Activated naive CD4-positive, alpha-beta T cell treated with anti-CD3 and anti-CD28 coated beads for 36 hours (primary cell): ENCODE results near the gene RNF14. TPM values are rescaled to one million over a fixed set of nuclear protein-coding genes. Genes with fewer than 3 reads are reported as not detected.

Experiments used
- CTCF ChIA-PET: fragments of 350-600 bp; sonication (Branson Sonifier 250); formaldehyde crosslinking; loops from one replicate; lab custom pipeline; 2021; ENCODE audit warnings: antibody characterized with exemption; lab: Charles Lee
- DNase-seq: peaks from one replicate; pipeline ENCODE4 v3.0.0-alpha.2; 2020
- H3K27ac Mint-ChIP-seq: one replicate; pipeline ENCODE4 v1.8.0; 2021; ENCODE audit warnings: mild to moderate bottlenecking, mixed read lengths
- H3K27me3 Mint-ChIP-seq: one replicate; pipeline ENCODE4 v1.8.0; 2021; ENCODE audit warnings: low read depth, mixed read lengths
- H3K36me3 Mint-ChIP-seq: one replicate; pipeline ENCODE4 v1.8.0; 2021; ENCODE audit warnings: low read depth, mixed read lengths
- H3K4me1 Mint-ChIP-seq: one replicate; pipeline ENCODE4 v1.8.0; 2021; ENCODE audit warnings: low read depth, mixed read lengths
- H3K4me3 Mint-ChIP-seq: one replicate; pipeline ENCODE4 v1.8.0; 2021; ENCODE audit warnings: mild to moderate bottlenecking, moderate library complexity, mixed read lengths
- H3K9me3 Mint-ChIP-seq: one replicate; pipeline ENCODE4 v1.8.0; 2021; ENCODE audit warnings: mixed read lengths
- intact Hi-C: fragments of 100-400 bp; cut with micrococcal nuclease; formaldehyde crosslinking; loops from one replicate; pipeline ENCODE4 v1.15.1; 2023
- total RNA-seq, 2 experiments: library from RNA; stranded (reverse); gene quantifications; one replicate each; pipeline ENCODE4 v1.2.3, GENCODE V29; 2021

The RNF14 gene
- total RNA-seq, 2 experiments from 2014 or later = 29.8 to 35.6 TPM

GRCh38 chr5:141992349-141992963 lies 23.6 kb downstream of the RNF14 start:
- Mint-ChIP-seq H3K27me3 (no peaks in the 10 kb centered on the region), H3K9me3 (no peaks in the 10 kb centered on the region), H3K27ac (peak overlapping the region; percentile 53), H3K4me3 (no peak overlapping the region), H3K4me1 (peaks cover 13% of the 10 kb centered on the region), H3K36me3 (peaks cover 33% of the 10 kb centered on the region)
- DNase-seq = peak; percentile 95
- CTCF ChIA-PET = interaction anchor here (0.5 to 9.4 kb wide), 15 partner anchors 13 to 787 kb away, joined by 3 to 137 read pairs (median 4); partner anchors contain the start of genes GNPDA1 and RNF14
- intact Hi-C loops = loop anchor here (1.0 to 5.0 kb wide), 5 partner anchors 23 to 707 kb away; no protein-coding TSS in a partner anchor

GRCh38 chr5:141994511-141995136 lies 25.7 kb downstream of the RNF14 start:
- Mint-ChIP-seq H3K27ac (no peak overlapping the region), H3K27me3 (no peaks in the 10 kb centered on the region), H3K4me3 (no peak overlapping the region), H3K9me3 (no peaks in the 10 kb centered on the region), H3K4me1 (peaks cover 13% of the 10 kb centered on the region), H3K36me3 (peaks cover 33% of the 10 kb centered on the region)
- intact Hi-C loops = loop anchor here (5.0 kb wide), 1 partner anchor 553 kb away; no protein-coding TSS in a partner anchor
- CTCF ChIA-PET = interaction anchor here (0.9 to 8.8 kb wide), 5 partner anchors 17 to 154 kb away, joined by 3 to 137 read pairs (median 3); partner anchors contain the start of genes GNPDA1 and RNF14
- DNase-seq = no peak

GRCh38 chr5:141995656-141996055 lies 26.8 kb downstream of the RNF14 start:
- CTCF ChIA-PET = interaction anchor here (8.8 kb wide), 1 partner anchor 16 kb away, joined by 137 read pairs; the partner anchor contains the start of gene GNPDA1
- intact Hi-C loops = no loop called here
- Mint-ChIP-seq H3K4me1 (peaks cover 17% of the 10 kb centered on the region), H3K9me3 (no peaks in the 10 kb centered on the region), H3K27me3 (no peaks in the 10 kb centered on the region), H3K36me3 (peaks cover 40% of the 10 kb centered on the region), H3K27ac (no peak overlapping the region), H3K4me3 (no peak overlapping the region)
- no peak for DNase-seq

GRCh38 chr5:141997358-141997960 lies 28.6 kb downstream of the RNF14 start:
- no peak for DNase-seq
- no peaks in the 10 kb centered on the region for H3K9me3 Mint-ChIP-seq
- no peak overlapping the region for H3K4me3 Mint-ChIP-seq
- CTCF ChIA-PET = interaction anchor here (0.7 to 1.0 kb wide), 3 partner anchors 141 to 148 kb away, joined by 3 to 4 read pairs (median 4); no protein-coding TSS in a partner anchor
- no peaks in the 10 kb centered on the region for H3K27me3 Mint-ChIP-seq
- peaks cover 30% of the 10 kb centered on the region for H3K4me1 Mint-ChIP-seq
- no peak overlapping the region for H3K27ac Mint-ChIP-seq
- peaks cover 51% of the 10 kb centered on the region for H3K36me3 Mint-ChIP-seq
- intact Hi-C loops = no loop called here

GRCh38 chr5:142000173-142000572 lies 31.3 kb downstream of the RNF14 start:
- intact Hi-C loops = loop anchor here (2.0 kb wide), 1 partner anchor 15 kb away; no protein-coding TSS in a partner anchor
- H3K36me3 Mint-ChIP-seq = peaks cover 56% of the 10 kb centered on the region
- no peaks in the 10 kb centered on the region for H3K27me3 Mint-ChIP-seq
- CTCF ChIA-PET = interaction anchor here (0.6 to 5.6 kb wide), 15 partner anchors 10 to 188 kb away, joined by 3 to 51 read pairs (median 5); partner anchors contain the start of genes GNPDA1 and RNF14
- DNase-seq = no peak
- H3K4me3 Mint-ChIP-seq = no peak overlapping the region
- peak overlapping the region; percentile 100 for H3K27ac Mint-ChIP-seq
- H3K9me3 Mint-ChIP-seq = no peaks in the 10 kb centered on the region
- H3K4me1 Mint-ChIP-seq = peaks cover 48% of the 10 kb centered on the region

DNA sequence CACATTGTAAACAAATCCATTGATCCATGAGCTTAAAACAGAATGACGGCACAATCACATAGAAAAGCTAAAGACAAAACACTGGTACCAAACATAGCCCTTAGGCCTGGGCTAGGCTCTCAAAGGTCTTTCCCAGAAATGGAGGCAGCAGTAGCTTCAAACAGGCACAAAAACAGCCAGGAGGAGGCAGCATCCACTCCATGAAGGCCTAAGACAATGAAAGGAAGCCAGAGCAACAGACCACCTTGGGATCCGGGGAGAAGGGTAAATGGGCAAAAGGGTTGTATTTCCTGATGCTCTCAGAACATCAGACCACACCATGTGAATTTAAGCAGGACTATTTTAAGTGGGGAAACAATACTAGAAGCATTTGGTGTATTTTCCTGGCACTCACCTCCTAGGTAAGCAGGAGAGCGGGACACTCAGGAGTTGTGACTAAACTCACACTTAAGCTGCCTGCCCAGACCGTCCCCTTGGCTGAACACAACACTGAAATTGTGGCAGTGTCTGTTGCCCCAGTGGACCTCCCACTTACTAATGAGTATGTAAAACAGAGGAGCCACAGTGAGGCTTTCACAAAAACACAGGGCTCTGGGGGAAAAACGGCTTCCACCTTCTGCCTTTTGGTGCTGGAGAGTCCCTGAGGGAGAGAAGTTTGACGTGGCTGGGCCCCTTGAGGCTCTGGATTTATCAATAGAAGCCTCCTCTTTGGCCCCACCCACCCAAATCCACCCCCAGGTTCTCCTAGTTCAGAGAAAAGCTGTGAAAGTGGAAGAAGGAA lies 32.0 kb downstream of the RNF14 start:
- Mint-ChIP-seq H3K36me3 (peaks cover 61% of the 10 kb centered on the region), H3K4me3 (no peak overlapping the region)

DNA sequence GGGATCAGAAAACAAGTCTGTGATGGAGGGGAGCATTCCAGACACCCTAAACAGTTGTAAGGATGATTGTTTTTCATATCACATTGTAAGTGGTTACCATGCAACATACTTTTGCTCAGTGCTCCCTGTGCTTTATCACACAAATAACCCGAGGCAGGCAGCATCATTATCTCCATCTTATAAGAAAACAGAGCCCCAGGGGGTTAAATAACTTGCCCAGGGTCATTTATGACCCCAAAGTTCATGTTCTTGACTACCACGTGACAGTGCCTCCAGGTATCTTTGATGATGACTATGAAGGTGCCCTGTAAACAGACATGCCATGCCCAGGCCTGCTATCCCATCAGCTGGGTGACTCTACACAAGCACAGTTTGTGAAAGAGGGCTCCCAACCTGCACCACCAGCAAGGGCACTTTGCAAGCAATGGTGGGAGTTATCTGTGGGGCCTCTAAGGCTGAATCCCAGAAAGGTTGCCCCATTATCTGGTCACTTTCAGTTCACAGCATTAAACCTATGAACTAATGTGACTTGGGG lies 34.4 kb downstream of the RNF14 start:
- CTCF ChIA-PET = interaction anchor here (0.9 to 5.6 kb wide), 4 partner anchors 11 to 140 kb away, joined by 3 to 51 read pairs (median 5); partner anchors contain the start of genes GNPDA1 and NDFIP1
- peaks cover 79% of the 10 kb centered on the region for H3K36me3 Mint-ChIP-seq
- peaks cover 3% of the 10 kb centered on the region for H3K9me3 Mint-ChIP-seq
- no peak for DNase-seq
- peak overlapping the region; percentile 100 for H3K27ac Mint-ChIP-seq
- peaks cover 76% of the 10 kb centered on the region for H3K4me1 Mint-ChIP-seq
- H3K4me3 Mint-ChIP-seq = no peak overlapping the region
- H3K27me3 Mint-ChIP-seq = no peaks in the 10 kb centered on the region
- intact Hi-C loops = no loop called here

More for the DNA sequence above, 32.0 kb downstream of the RNF14 start:
- CTCF ChIA-PET = interaction anchor here (0.6 to 5.6 kb wide), 18 partner anchors 9 to 187 kb away, joined by 3 to 51 read pairs (median 4); partner anchors contain the start of genes GNPDA1 and RNF14
- intact Hi-C loops = loop anchor here (2.0 kb wide), 1 partner anchor 14 kb away; no protein-coding TSS in a partner anchor
- H3K27me3 Mint-ChIP-seq = no peaks in the 10 kb centered on the region
- peak; percentile 66 for DNase-seq
- H3K4me1 Mint-ChIP-seq = peaks cover 53% of the 10 kb centered on the region
- peak overlapping the region; percentile 100 for H3K27ac Mint-ChIP-seq
- no peaks in the 10 kb centered on the region for H3K9me3 Mint-ChIP-seq

- intact Hi-C loops = loop anchor here (1.0 to 2.0 kb wide), 6 partner anchors 9 to 350 kb away; partner anchors contain the start of gene RNF14
- H3K27me3 Mint-ChIP-seq = no peaks in the 10 kb centered on the region
Observed at GRCh38 chr5:142006363-142007236, 37.7 kb downstream of the RNF14 start.

DNA sequence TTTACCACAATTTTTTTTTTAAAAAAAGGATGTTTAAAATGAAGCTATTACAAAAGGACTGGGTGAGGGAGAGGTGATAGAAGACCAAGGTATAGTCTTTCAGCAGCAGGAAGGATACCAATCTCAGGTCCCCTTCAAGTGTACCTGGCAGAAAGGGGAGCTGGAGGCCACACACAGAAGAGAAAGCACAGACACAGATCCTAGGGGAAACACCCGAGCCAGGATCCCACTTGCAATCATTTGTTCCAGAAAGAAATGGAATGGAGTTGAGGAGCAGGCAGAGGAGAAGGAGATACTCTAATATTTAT lies 38.3 kb downstream of the RNF14 start:
- intact Hi-C loops = loop anchor here (1.0 to 2.0 kb wide), 6 partner anchors 8 to 350 kb away; partner anchors contain the start of gene RNF14
- Mint-ChIP-seq H3K4me3 (peak overlapping the region; percentile 69), H3K27ac (peak overlapping the region; percentile 100), H3K36me3 (peaks cover 87% of the 10 kb centered on the region), H3K4me1 (peaks cover 85% of the 10 kb centered on the region), H3K27me3 (no peaks in the 10 kb centered on the region), H3K9me3 (peaks cover 3% of the 10 kb centered on the region)
- peak; percentile 39 for DNase-seq
- CTCF ChIA-PET = interaction anchor here (0.9 to 12.7 kb wide), 13 partner anchors 8 to 314 kb away, joined by 3 to 137 read pairs (median 4); partner anchors contain the start of gene RNF14

More at GRCh38 chr5:142006363-142007236, 37.7 kb downstream of the RNF14 start:
- H3K36me3 Mint-ChIP-seq = peaks cover 87% of the 10 kb centered on the region
- peak overlapping the region; percentile 69 for H3K4me3 Mint-ChIP-seq
- DNase-seq = peak; percentile 86
- peak overlapping the region; percentile 100 for H3K27ac Mint-ChIP-seq
- CTCF ChIA-PET = interaction anchor here (0.6 to 12.7 kb wide), 16 partner anchors 9 to 315 kb away, joined by 3 to 137 read pairs (median 4); partner anchors contain the start of gene RNF14
- peaks cover 3% of the 10 kb centered on the region for H3K9me3 Mint-ChIP-seq
- peaks cover 87% of the 10 kb centered on the region for H3K4me1 Mint-ChIP-seq

- H3K4me3 Mint-ChIP-seq = no peak overlapping the region
- intact Hi-C loops = no loop called here
Observed at GRCh38 chr5:142008813-142009212, 39.9 kb downstream of the RNF14 start.

More at GRCh38 chr5:142008813-142009212, 39.9 kb downstream of the RNF14 start:
- Mint-ChIP-seq H3K27me3 (no peaks in the 10 kb centered on the region), H3K36me3 (peaks cover 78% of the 10 kb centered on the region), H3K27ac (peak overlapping the region; percentile 100), H3K9me3 (peaks cover 3% of the 10 kb centered on the region), H3K4me1 (peaks cover 76% of the 10 kb centered on the region)
- CTCF ChIA-PET = interaction anchor here (1.3 to 12.7 kb wide), 5 partner anchors 9 to 136 kb away, joined by 3 to 137 read pairs (median 16); no protein-coding TSS in a partner anchor
- no peak for DNase-seq
